ENCODE measurements around the gene MYLK3. TPM values are rescaled to one million over a fixed set of nuclear protein-coding genes. Genes with fewer than 3 reads are reported as not detected.

MYLK3 gene
- total RNA-seq, 4 donors from 2014 or later, result 0.33 to 1.2 (median 0.57) TPM

DNA sequence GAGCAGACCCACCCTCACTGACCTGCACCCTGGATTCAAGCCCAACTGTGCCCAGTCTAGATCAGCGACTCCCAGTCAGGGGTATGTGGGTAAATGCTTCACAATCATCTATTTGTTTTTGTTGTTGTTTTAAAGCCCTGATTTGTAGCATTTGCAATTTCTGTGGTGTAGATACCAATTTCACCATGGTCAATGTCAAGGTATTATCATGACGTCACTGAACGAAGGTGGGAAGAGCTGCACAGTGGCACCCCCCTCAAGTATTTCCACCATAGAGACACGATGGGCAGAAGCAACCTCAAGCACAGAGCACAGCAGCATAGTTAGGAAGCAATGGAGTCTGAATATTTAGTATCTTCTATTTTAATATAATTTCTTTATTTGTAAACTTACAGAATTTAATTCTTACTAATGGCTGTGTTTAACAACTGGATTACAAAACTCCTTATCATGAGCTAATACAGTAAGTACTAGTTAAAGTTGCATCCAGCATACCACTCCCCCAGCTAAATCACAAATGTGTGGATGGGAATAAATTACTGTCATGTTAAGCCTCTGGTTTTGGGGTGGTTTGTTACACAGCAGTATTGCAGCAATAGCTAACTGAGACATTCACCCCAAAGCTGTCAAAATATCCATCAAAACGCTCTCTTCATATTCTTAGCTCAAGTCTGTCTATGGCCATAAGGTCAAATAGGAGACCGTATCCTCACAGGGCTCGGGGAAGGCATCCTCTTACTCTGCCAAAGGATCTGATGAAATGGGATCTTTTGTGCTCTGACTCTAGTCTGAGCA is 33.1 kb downstream of the MYLK3 start:
- no peaks in the 10 kb centered on the region for H3K27me3 ChIP-seq
- intact Hi-C loops (cut with DNase I), result no loop called here
- H3K27ac ChIP-seq (replicated peaks in 1 of 4), result no peak overlapping the region
- no peak for TF ChIP-seq POLR2AphosphoS5 (IDR thresholded peaks at IDR 0.05)
- TF ChIP-seq EP300 (IDR thresholded peaks at IDR 0.05), result no peak
- TF ChIP-seq, protein P1, sequence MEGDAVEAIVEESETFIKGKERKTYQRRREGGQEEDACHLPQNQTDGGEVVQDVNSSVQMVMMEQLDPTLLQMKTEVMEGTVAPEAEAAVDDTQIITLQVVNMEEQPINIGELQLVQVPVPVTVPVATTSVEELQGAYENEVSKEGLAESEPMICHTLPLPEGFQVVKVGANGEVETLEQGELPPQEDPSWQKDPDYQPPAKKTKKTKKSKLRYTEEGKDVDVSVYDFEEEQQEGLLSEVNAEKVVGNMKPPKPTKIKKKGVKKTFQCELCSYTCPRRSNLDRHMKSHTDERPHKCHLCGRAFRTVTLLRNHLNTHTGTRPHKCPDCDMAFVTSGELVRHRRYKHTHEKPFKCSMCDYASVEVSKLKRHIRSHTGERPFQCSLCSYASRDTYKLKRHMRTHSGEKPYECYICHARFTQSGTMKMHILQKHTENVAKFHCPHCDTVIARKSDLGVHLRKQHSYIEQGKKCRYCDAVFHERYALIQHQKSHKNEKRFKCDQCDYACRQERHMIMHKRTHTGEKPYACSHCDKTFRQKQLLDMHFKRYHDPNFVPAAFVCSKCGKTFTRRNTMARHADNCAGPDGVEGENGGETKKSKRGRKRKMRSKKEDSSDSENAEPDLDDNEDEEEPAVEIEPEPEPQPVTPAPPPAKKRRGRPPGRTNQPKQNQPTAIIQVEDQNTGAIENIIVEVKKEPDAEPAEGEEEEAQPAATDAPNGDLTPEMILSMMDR (IDR thresholded peaks at IDR 0.05), result no peak
- TF ChIP-seq POLR2A (IDR thresholded peaks at IDR 0.05; ENCODE audit: low read depth), result no peak
- peaks cover 0 to 40% (median 0%) of the 10 kb centered on the region in 4 donors for H3K36me3 ChIP-seq
- WGBS, result 86% methylated on average over 7 of the region's 7 CpGs
- H3K9me3 ChIP-seq, result no peaks in the 10 kb centered on the region
- H3K4me1 ChIP-seq, result peaks cover 0 to 32% (median 0%) of the 10 kb centered on the region in 4 donors
- no peak for DNase-seq (ENCODE audit: extremely low spot score)
- no peak overlapping the region for H3K4me3 ChIP-seq

DNA sequence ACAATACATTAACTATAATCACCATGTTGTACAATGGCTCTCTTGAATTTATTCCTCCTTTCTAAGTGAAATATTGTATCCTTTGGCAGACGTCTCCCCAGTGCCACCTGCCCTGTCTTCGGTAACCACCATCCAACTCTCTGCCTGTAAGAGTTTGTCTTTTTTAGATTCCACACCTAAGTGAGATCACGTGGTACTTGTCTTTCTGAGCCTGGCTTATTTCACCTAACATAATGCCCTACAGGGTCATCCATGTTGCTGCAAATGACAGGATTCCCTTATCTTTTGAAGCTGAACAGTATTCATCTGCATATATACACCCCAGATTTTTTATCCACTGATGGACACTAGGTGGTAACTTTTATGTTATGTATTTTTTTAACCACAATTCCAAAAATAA is 34.5 kb downstream of the MYLK3 start:
- TF ChIP-seq EP300 (IDR thresholded peaks at IDR 0.05) (no peak), POLR2A (IDR thresholded peaks at IDR 0.05; ENCODE audit: low read depth) (no peak), POLR2AphosphoS5 (IDR thresholded peaks at IDR 0.05) (no peak)
- TF ChIP-seq, protein P1 (IDR thresholded peaks at IDR 0.05), result no peak
- Histone ChIP-seq H3K4me1 (peaks cover 0 to 32% (median 0%) of the 10 kb centered on the region in 4 donors), H3K36me3 (peaks cover 0 to 41% (median 0%) of the 10 kb centered on the region in 4 donors), H3K27me3 (no peaks in the 10 kb centered on the region), H3K9me3 (no peaks in the 10 kb centered on the region), H3K27ac (replicated peaks in 1 of 4) (no peak overlapping the region), H3K4me3 (no peak overlapping the region)
- DNase-seq (ENCODE audit: extremely low spot score), result no peak
- WGBS, result 80% methylated on average over 3 of the region's 3 CpGs
- intact Hi-C loops (cut with DNase I), result no loop called here

DNA sequence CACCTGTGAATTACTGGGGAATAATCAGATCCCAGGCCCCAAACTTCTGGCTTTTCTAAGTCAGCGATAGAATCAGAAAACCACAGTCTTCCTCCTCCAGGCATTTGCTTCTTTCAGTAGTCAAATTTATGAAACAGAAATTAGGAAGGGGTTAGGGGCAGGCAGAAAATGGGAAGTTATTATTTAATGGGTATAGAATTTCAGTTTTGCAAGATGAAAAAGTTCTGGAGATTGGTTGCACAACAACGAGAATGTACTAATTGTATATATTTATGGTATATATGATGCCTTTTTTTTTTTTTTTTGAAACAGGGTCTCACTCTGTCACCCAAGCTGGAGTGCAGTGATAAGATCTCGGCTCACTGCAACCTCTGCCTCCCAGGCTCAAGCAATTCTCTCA is 35.2 kb downstream of the MYLK3 start:
- 62% methylated on average over 3 of the region's 3 CpGs for whole genome bisulfite sequencing
- intact Hi-C loops (cut with DNase I), result no loop called here
- no peaks in the 10 kb centered on the region for H3K9me3 ChIP-seq
- H3K27ac ChIP-seq (replicated peaks in 1 of 4), result no peak overlapping the region
- H3K36me3 ChIP-seq, result peaks cover 0 to 41% (median 0%) of the 10 kb centered on the region in 4 donors
- DNase-seq (ENCODE audit: extremely low spot score), result no peak
- no peak overlapping the region for H3K4me3 ChIP-seq
- TF ChIP-seq, protein P1 (IDR thresholded peaks at IDR 0.05), result no peak
- no peak for TF ChIP-seq POLR2AphosphoS5 (IDR thresholded peaks at IDR 0.05)
- no peak for TF ChIP-seq EP300 (IDR thresholded peaks at IDR 0.05)
- TF ChIP-seq POLR2A (IDR thresholded peaks at IDR 0.05; ENCODE audit: low read depth), result no peak
- H3K4me1 ChIP-seq, result peaks cover 0 to 32% (median 0%) of the 10 kb centered on the region in 4 donors
- no peaks in the 10 kb centered on the region for H3K27me3 ChIP-seq

DNA sequence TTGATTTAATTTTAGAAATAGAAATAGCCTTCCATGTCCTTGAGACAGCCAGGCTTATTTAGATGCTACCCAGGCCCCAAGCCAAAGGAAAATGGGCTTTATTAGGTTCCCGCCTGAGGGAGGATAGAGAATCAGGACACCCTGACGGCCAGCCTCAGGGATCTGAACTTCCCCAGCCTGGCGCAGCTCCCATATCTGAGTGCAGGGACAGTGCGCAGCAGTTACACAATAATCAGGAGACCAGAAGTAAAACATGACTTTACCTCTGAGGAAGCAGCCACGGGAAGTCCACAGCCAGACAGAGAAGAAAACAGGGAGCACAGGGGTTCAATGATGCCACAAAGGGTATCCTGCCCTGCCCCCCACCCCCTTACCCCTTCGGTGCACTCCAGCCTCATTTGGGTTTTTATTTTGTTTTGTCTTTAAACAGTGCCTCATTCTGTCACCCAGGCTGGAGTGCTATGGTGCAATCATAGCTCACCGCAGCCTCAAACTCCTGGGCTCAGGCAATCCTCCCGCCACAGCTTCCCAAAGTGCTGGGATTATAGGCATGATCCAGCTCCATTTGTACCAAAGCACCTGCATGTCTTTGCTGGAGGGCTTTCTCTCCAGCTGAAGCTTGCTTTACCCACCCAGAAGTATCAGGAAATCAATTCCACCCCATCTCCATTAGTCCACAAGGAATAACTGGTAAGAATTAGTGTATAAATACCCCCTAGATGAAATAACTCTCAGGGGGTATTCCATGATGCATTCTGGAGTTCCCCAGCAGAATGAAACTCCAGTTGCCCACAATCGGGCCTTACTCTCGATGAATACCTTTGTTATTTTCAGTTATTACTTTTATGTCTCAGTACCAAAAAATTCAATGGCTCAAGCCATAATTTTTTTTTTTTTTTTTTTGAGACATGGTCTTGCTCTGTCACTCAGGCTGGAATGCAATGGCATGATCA is 36.8 kb downstream of the MYLK3 start:
- no peak for DNase-seq (ENCODE audit: extremely low spot score)
- Histone ChIP-seq H3K27ac (replicated peaks in 1 of 4) (no peak overlapping the region), H3K4me3 (no peak overlapping the region), H3K36me3 (peaks cover 0 to 43% (median 0%) of the 10 kb centered on the region in 4 donors), H3K27me3 (no peaks in the 10 kb centered on the region), H3K9me3 (no peaks in the 10 kb centered on the region), H3K4me1 (peaks cover 0 to 26% (median 0%) of the 10 kb centered on the region in 4 donors)
- intact Hi-C loops (cut with DNase I), result no loop called here
- WGBS, result 85% methylated on average over 10 of the region's 10 CpGs
- TF ChIP-seq EP300 (IDR thresholded peaks at IDR 0.05) (no peak), POLR2A (IDR thresholded peaks at IDR 0.05; ENCODE audit: low read depth) (no peak), POLR2AphosphoS5 (IDR thresholded peaks at IDR 0.05) (no peak)
- TF ChIP-seq, protein P1 (IDR thresholded peaks at IDR 0.05), result no peak
